Suprapubic skin (tissue), 4 donors: ENCODE data around the gene FGF18.

Experiments
- CTCF ChIP-seq, 2 donors: fragments of 200-600 bp in 1 of 2; fragments of 450-650 bp in 1 of 2; sonication (generic) in 1 of 2; IDR thresholded peaks; one replicate each; pipeline ENCODE4 v1.5.1; 2016 to 2019; ENCODE audit warnings: antibody characterized with exemption in 2 of 2, mild to moderate bottlenecking in 1 of 2, moderate library complexity in 1 of 2
- EP300 ChIP-seq: sonication (generic); formaldehyde crosslinking; IDR thresholded peaks from one replicate; pipeline ENCODE4 v1.6.1; 2017; ENCODE audit warnings: antibody characterized with exemption
- POLR2A ChIP-seq, 2 donors: fragments of 450-650 bp; IDR thresholded peaks; one replicate each; pipeline ENCODE4 v1.6.1; 2017; ENCODE audit warnings: antibody characterized with exemption in 2 of 2, mild to moderate bottlenecking in 2 of 2, moderate library complexity in 2 of 2
- POLR2AphosphoS5 ChIP-seq, 3 donors: sonication (generic); formaldehyde crosslinking; IDR thresholded peaks; one replicate each; pipeline ENCODE4 v1.6.1; 2017; ENCODE audit warnings: antibody characterized with exemption in 3 of 3

GRCh38 chr5:171391996-171392577 is 27.4 kb upstream of the FGF18 start:
- no peak for TF ChIP-seq POLR2A (IDR thresholded peaks at IDR 0.05)
- no peak for TF ChIP-seq CTCF (IDR thresholded peaks at IDR 0.05)
- TF ChIP-seq EP300 = no peak
- no peak for TF ChIP-seq POLR2AphosphoS5 (IDR thresholded peaks at IDR 0.05)
